HG02610 (cell line): ENCODE results near the gene JADE2.
"Not testable (repeated sequence)": the region's sequence is repeated elsewhere in the genome, so short reads cannot be mapped to it uniquely, and the experiment has no call there.

ENCODE experiments used
- ATAC-seq: cut with Tn5 transposase; IDR thresholded peaks from one replicate; pipeline ENCODE4 v1.9.1; 2021; ENCODE audit warnings: mild to moderate bottlenecking, moderate library complexity; ENCODE audit not compliant: unreplicated experiment

The JADE2 gene

GRCh38 chr5:134550271-134551214 lies 25.1 kb downstream of the JADE2 start:
- ATAC-seq, result no peak

GRCh38 chr5:134551901-134552300 lies 26.4 kb downstream of the JADE2 start:
- no peak for ATAC-seq

GRCh38 chr5:134552301-134552700 lies 26.8 kb downstream of the JADE2 start:
- ATAC-seq, result no peak

- ATAC-seq, result not testable (repeated sequence)
These were observed 27.2 kb downstream of the JADE2 start for GRCh38 chr5:134552716-134553115.

GRCh38 chr5:134553821-134554267 lies 28.4 kb downstream of the JADE2 start:
- no peak for ATAC-seq

GRCh38 chr5:134554319-134555222 lies 29.1 kb downstream of the JADE2 start:
- peak; percentile 53 for ATAC-seq

- ATAC-seq, result no peak
These were observed 29.9 kb downstream of the JADE2 start for GRCh38 chr5:134555223-134555889.

- peak; percentile 45 for ATAC-seq
These were observed 30.4 kb downstream of the JADE2 start for GRCh38 chr5:134555890-134556311.

- not testable (repeated sequence) for ATAC-seq
These were observed 31.1 kb downstream of the JADE2 start for GRCh38 chr5:134556588-134556987.

- no peak for ATAC-seq
These were observed 31.5 kb downstream of the JADE2 start for GRCh38 chr5:134556994-134557393.

- no peak for ATAC-seq
These were observed 34.2 kb downstream of the JADE2 start for GRCh38 chr5:134559672-134560071.

- ATAC-seq, result no peak
These were observed 35.2 kb downstream of the JADE2 start for GRCh38 chr5:134560698-134561097.

GRCh38 chr5:134561871-134562296 lies 36.4 kb downstream of the JADE2 start:
- ATAC-seq, result no peak

GRCh38 chr5:134563221-134563620 lies 37.8 kb downstream of the JADE2 start:
- ATAC-seq, result no peak

GRCh38 chr5:134563962-134564361 lies 38.5 kb downstream of the JADE2 start:
- no peak for ATAC-seq

- ATAC-seq, result no peak
These were observed 38.9 kb downstream of the JADE2 start for GRCh38 chr5:134564396-134564795.

GRCh38 chr5:134565791-134566740 lies 40.6 kb downstream of the JADE2 start:
- no peak for ATAC-seq

GRCh38 chr5:134566741-134567221 lies 41.3 kb downstream of the JADE2 start:
- ATAC-seq, result no peak

- no peak for ATAC-seq
These were observed 42.3 kb downstream of the JADE2 start for GRCh38 chr5:134567641-134568336.
